ENCODE results near the gene MS4A10. TPM values are rescaled to one million over a fixed set of nuclear protein-coding genes. Genes with fewer than 3 reads are reported as not detected.

The MS4A10 gene
- total and polyA plus RNA-seq, 2 of the 8 experiments (the other 6 are each of a cell fraction or from before 2014, with no cell fraction given): not detected

- no peak overlapping the region for H3K4me2 ChIP-seq (ENCODE audit: insufficient read depth in 1 of 2, low read depth in 2 of 2, low read length in 2 of 2)
- no peak overlapping the region for H4K91ac ChIP-seq (replicated peaks; ENCODE audit: insufficient read length, low read length)
- H3K27me3 ChIP-seq (replicated peaks in 1 of 4; ENCODE audit: control insufficient read depth in 3 of 4, extremely low read depth in 1 of 4, insufficient read depth in 3 of 4, low read length in 3 of 4): no peaks in the 10 kb centered on the region; a peak in 1 of 7 replicates
- FAIRE-seq (no peak), DNase-seq (ENCODE audit: low read depth in 1 of 2, low spot score in 2 of 2) (no peak)
- no peak overlapping the region for H3K9ac ChIP-seq (replicated peaks in 1 of 4; ENCODE audit: extremely low read depth in 1 of 4, low read depth in 3 of 4, low read length in 3 of 4)
- H2BK120ac ChIP-seq (replicated peaks; ENCODE audit: low read depth, low read length): no peak overlapping the region
- H2AK5ac ChIP-seq (ENCODE audit: low read depth, low read length): no peak overlapping the region
- H3K79me2 ChIP-seq (ENCODE audit: control insufficient read depth in 1 of 2, insufficient read depth in 2 of 2, low read length in 2 of 2): no peaks in the 10 kb centered on the region
- no peaks in the 10 kb centered on the region for H4K20me1 ChIP-seq (replicated peaks in 1 of 2; ENCODE audit: control insufficient read depth in 1 of 2, insufficient read depth in 2 of 2, low read length in 2 of 2)
- WGBS, 2 experiments (ENCODE audit: extremely low coverage in 1 of 2, insufficient coverage in 1 of 2, insufficient read length in 1 of 2, insufficient replicate concordance in 2 of 2, low coverage in 1 of 2, low lambda C conversion rate in 2 of 2, missing lambda C conversion rate in 1 of 2): 82% methylated on average over 3 of the region's 3 CpGs; no CpG with 5 or more reads in 1 of the 2 experiments
- no peak overlapping the region for H3K18ac ChIP-seq (ENCODE audit: extremely low read depth, low read length)
- no peak overlapping the region for H2BK5ac ChIP-seq (ENCODE audit: low read depth, low read length)
- no peak overlapping the region for H2BK15ac ChIP-seq (ENCODE audit: low read length)
- no peaks in the 10 kb centered on the region for H3K9me3 ChIP-seq (ENCODE audit: insufficient read depth in 2 of 2, low read depth in 1 of 2, low read length in 1 of 2)
- no peaks in the 10 kb centered on the region for H3K36me3 ChIP-seq (ENCODE audit: control insufficient read depth in 2 of 4, insufficient read depth in 4 of 4, low read length in 3 of 4)
- no peak overlapping the region for H3K4me3 ChIP-seq (ENCODE audit: extremely low read depth in 1 of 4, insufficient read depth in 2 of 4, low read depth in 3 of 4, low read length in 4 of 4)
- H4K5ac ChIP-seq (ENCODE audit: insufficient read length, low read depth, low read length): no peak overlapping the region
- no peak overlapping the region for H3K14ac ChIP-seq (ENCODE audit: insufficient read length)
- no peaks in the 10 kb centered on the region; the same call in 1 of the 2 replicates for H3K23me2 ChIP-seq (ENCODE audit: low read depth, low read length)
- H3K56ac ChIP-seq (replicated peaks; ENCODE audit: insufficient read length, low read depth, low read length): no peak overlapping the region
- no peak overlapping the region for H3K23ac ChIP-seq (ENCODE audit: insufficient read length)
- no peak overlapping the region for H3K27ac ChIP-seq (ENCODE audit: low read depth, low read length)
- H3K79me1 ChIP-seq (ENCODE audit: low read depth, low read length): no peaks in the 10 kb centered on the region
- no peak overlapping the region for H4K8ac ChIP-seq (ENCODE audit: extremely low read depth, insufficient read depth, low read length)
- POLR2A ChIA-PET (ENCODE audit: partially characterized antibody): interaction anchor here (0.5 kb wide), 1 partner anchor 47 kb away, joined by 3 read pairs; no protein-coding TSS in a partner anchor
- CTCF ChIA-PET (ENCODE audit: partially characterized antibody): no interaction called here
- H2BK20ac ChIP-seq (ENCODE audit: low read length): no peak overlapping the region
- no peaks in the 10 kb centered on the region; a peak in 1 of 7 replicates for H3K4me1 ChIP-seq (replicated peaks in 1 of 4; ENCODE audit: control insufficient read depth in 3 of 4, insufficient read depth in 4 of 4, low read length in 3 of 4)
- no peak overlapping the region for H3K4ac ChIP-seq (replicated peaks; ENCODE audit: insufficient read length, low read depth, low read length)
- no peak overlapping the region for H2BK12ac ChIP-seq (ENCODE audit: low read depth, low read length)
- no peak overlapping the region for H2AFZ ChIP-seq (ENCODE audit: low read length)
- TF ChIP-seq JUND (IDR thresholded peaks at IDR 0.05; ENCODE audit: low read length) (no peak), POU5F1 (IDR thresholded peaks at IDR 0.05; ENCODE audit: low read depth, low read length) (no peak), POLR2AphosphoS5 (IDR thresholded peaks at IDR 0.05; ENCODE audit: low read depth, low read length) (no peak), HDAC2 (IDR thresholded peaks at IDR 0.05; ENCODE audit: borderline replicate concordance in 1 of 2, low read depth in 2 of 2, low read length in 2 of 2) (no peak), TBP (IDR thresholded peaks at IDR 0.05; ENCODE audit: low read depth, low read length) (no peak), CHD2 (IDR thresholded peaks at IDR 0.05; ENCODE audit: low read length) (no peak), RXRA (IDR thresholded peaks at IDR 0.05; ENCODE audit: insufficient read depth, low read depth, low read length) (no peak), GABPA (IDR thresholded peaks at IDR 0.05; ENCODE audit: borderline replicate concordance, insufficient read depth, low read length) (no peak), SP1 (IDR thresholded peaks at IDR 0.05; ENCODE audit: low read depth, low read length) (no peak), CBX5 (IDR thresholded peaks at IDR 0.05; ENCODE audit: low read depth, low read length) (no peak), NANOG (IDR thresholded peaks at IDR 0.05; ENCODE audit: insufficient read depth, low read depth, low read length, poor library complexity, severe bottlenecking) (no peak), RAD21 (IDR thresholded peaks at IDR 0.05 in 1 of 2, conservative IDR thresholded peaks at IDR 0.05 in 1 of 2; ENCODE audit: low read depth in 2 of 2, low read length in 2 of 2) (no peak)
These were observed 24.1 kb downstream of the MS4A10 start for GRCh38 chr11:60809249-60809648.

Data from H1 (cell line).